MM.1S (cell line): ENCODE measurements around the gene SF3A2.

Source experiments
- CTCF ChIP-seq: fragments of 300-600 bp; sonication (generic); IDR thresholded peaks from 2 replicates; pipeline ENCODE4 v1.5.1; 2016; ENCODE audit warnings: antibody characterized with exemption, low read length, mixed read lengths
- EZH2 ChIP-seq: fragments of 300-600 bp; sonication (generic); optimal IDR thresholded peaks from 2 replicates; pipeline ENCODE3; 2017; ENCODE audit warnings: low read depth, mild to moderate bottlenecking, antibody characterized with exemption, low read length, mixed read lengths

- no peak for TF ChIP-seq EZH2
- no peak for TF ChIP-seq CTCF
Measured at GRCh38 chr19:2288818-2289713, 52.4 kb downstream of the SF3A2 start.
